RWPE1 (cell line): ENCODE data around the gene ENOX1.

ENCODE experiments used
- CTCF ChIA-PET: fragments of 350-600 bp; sonication (Branson Sonifier 250); formaldehyde crosslinking; extraction: SDS; loops from one replicate; lab custom pipeline; 2021; lab: Yijun Ruan, JAX
- POLR2A ChIA-PET: fragments of 400-600 bp; formaldehyde crosslinking; extraction: SDS; loops from one replicate; lab custom pipeline; 2020; ENCODE audit warnings: antibody characterized with exemption; ENCODE audit not compliant: low non-redundant PET; lab: Yijun Ruan, JAX
- DNase-seq: peaks from one replicate; pipeline ENCODE4 v3.0.0; 2012; ENCODE audit warnings: low spot score
- H3K27ac ChIP-seq: fragments of 450-650 bp; 2 replicates; pipeline ENCODE4 v1.5.1; 2017
- TF ChIP-seq, protein P1 (sequence below): fragments of 450-650 bp; conservative IDR thresholded peaks from 2 replicates; pipeline ENCODE4 v1.5.1; 2017; ENCODE audit warnings: low read depth, mild to moderate bottlenecking

ENOX1 gene

DNA sequence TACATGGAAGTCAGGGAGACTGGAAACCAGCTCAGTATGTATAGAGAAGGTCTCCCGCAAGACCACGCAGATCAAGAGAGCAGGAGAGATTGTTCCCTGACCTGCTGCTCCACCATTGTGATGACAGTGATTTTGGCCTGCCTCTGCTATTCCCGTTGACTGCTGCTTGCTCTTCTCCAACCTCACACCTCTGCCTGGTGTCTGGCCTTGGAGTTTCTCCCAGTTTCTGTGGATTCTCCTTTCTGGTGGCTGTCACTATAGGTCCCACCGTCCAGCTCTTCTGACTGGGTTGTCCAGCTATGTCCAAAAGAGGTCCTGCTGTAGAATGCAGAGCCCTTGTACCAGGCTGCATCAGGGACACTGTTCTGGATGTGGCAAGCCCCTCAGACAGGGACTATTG lies 591.7 kb downstream of the ENOX1 start:
- H3K27ac ChIP-seq, result no peak overlapping the region
- TF ChIP-seq, protein P1, sequence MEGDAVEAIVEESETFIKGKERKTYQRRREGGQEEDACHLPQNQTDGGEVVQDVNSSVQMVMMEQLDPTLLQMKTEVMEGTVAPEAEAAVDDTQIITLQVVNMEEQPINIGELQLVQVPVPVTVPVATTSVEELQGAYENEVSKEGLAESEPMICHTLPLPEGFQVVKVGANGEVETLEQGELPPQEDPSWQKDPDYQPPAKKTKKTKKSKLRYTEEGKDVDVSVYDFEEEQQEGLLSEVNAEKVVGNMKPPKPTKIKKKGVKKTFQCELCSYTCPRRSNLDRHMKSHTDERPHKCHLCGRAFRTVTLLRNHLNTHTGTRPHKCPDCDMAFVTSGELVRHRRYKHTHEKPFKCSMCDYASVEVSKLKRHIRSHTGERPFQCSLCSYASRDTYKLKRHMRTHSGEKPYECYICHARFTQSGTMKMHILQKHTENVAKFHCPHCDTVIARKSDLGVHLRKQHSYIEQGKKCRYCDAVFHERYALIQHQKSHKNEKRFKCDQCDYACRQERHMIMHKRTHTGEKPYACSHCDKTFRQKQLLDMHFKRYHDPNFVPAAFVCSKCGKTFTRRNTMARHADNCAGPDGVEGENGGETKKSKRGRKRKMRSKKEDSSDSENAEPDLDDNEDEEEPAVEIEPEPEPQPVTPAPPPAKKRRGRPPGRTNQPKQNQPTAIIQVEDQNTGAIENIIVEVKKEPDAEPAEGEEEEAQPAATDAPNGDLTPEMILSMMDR, result no peak
- ChIA-PET POLR2A (no interaction called here), CTCF (interaction anchor here (1.1 kb wide), 1 partner anchor 99 kb away, joined by 5 read pairs; no protein-coding TSS in a partner anchor)
- no peak for DNase-seq

DNA sequence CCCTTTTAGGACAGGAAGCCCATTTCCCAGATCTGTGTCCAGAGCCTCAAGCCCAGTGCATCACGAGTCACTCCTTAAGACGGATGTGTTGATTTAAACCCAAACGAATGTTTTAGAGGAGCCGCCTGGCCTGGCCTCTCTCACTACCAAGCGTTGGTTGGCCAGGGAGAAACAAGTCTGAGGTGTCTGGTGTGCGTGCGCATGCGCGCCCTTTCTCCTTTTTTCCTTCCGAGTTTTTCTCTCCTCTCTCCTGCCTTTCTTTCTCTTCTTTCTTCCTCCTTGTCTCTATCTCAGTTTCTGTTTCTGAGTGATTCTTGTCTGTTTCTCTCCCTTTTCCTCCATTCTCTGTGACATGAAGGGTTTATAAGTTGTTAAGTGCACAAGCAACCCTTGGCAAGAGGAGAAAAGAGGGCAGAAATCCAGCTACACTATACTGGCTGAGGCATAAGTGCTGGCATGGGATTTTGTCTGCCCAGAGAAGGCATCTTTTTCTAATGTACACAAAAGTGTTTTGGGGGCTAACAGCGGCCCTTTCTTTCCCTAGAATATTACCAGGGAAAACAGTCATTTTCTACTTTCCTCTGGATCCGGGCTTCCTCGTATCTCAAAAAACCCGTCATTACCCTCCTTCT lies 592.9 kb downstream of the ENOX1 start:
- no peak for DNase-seq
- TF ChIP-seq, protein P1, result no peak
- CTCF ChIA-PET, result interaction anchor here (1.1 kb wide), 1 partner anchor 98 kb away, joined by 5 read pairs; no protein-coding TSS in a partner anchor
- no peak overlapping the region for H3K27ac ChIP-seq
- POLR2A ChIA-PET, result no interaction called here

DNA sequence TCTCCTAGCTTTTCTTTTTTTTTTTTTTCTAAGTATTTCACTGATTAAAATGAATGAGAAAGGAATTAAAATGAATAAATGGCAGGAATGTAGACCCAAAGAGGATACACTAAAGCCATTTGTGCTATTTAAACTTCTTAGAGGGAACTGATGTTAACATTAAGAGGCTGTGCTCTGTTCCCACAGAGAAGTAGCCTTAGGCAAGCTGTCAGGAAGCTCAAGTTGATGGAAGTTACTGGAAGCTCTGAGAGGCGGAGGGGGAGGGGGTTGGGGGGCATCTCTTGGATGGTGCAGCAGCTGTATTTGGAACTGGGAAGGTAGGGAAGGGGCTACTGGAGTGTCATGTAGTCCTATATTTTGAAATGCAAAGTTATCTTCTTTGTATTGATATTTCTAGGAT lies 595.2 kb downstream of the ENOX1 start:
- H3K27ac ChIP-seq, result no peak overlapping the region
- ChIA-PET POLR2A (no interaction called here), CTCF (no interaction called here)
- TF ChIP-seq, protein P1, result no peak
- DNase-seq, result no peak

DNA sequence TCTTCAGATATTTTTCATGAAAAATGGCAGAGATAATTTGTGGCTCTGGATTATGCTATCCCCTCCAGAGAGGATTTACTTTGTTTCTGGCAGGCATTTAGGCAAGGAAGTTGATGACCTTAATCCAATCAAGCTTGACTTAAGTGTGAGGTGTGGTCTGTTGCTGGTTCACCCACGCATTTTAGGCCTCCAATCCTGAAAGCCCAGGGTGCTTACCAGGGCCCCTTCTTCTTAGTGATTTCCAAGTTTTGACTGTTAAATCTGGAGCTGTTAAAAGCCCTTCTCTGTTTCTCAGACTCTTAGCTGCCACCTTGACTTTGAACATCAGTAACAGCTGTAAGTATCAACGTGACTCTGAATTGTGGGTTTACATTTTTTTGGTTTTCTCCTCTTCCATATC lies 601.5 kb downstream of the ENOX1 start:
- POLR2A ChIA-PET, result no interaction called here
- TF ChIP-seq, protein P1, result no peak

DNA sequence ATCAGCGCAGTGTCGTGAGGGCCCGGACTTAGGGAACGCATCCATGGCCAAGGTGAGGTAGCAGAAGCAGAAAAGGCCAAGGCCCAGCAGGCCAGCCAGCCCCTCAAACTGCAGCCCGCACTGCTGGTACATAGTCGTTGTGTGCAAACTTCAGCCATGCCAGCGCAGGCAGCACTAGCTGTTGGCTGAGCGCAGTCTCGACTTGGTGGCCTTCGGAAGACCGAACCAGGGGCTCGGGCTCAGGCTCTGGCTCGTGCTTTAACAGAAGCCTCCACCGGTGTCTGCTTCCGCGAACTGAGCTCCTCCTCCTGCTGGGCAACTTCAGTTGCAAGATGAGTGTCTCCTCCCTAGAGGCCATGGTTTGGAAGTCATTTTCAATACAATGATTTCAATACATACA lies 605.9 kb downstream of the ENOX1 start:
- H3K27ac ChIP-seq, result no peak overlapping the region
- DNase-seq, result no peak
- ChIA-PET POLR2A (no interaction called here), CTCF (interaction anchor here (0.5 kb wide), 1 partner anchor 267 kb away, joined by 4 read pairs; no protein-coding TSS in a partner anchor)
- TF ChIP-seq, protein P1, result no peak

More for the DNA sequence above, 601.5 kb downstream of the ENOX1 start:
- no peak overlapping the region for H3K27ac ChIP-seq
- no peak for DNase-seq
- CTCF ChIA-PET, result no interaction called here

DNA sequence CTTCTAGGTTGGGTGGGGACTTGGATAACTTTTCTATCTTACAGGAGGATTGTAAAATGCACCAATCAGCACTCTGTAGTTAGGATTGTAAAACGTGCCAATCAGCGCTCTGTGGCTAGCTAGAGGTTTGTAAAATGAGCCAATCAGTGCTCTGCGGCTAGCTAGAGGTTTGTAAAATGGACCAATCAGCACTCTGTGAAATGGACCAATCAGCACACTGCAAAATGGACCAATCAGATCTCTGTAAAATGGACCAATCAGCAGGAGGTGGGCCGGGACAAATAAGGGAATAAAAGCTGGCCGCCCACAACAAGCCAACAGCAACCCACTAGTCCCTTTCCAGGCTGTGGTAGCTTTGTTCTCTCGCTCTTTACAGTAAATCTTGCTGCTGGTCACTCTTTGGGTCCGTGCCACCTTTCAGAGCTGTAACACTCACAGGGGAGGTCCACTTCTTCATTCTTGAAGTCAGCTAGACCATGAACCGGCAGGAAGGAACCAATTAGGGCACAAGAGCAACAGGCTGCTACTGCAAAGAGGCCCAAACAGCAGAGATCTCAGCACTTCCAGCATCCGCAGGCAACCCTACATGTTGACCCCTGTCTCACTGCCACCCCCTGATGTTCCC lies 606.6 kb downstream of the ENOX1 start:
- ChIA-PET POLR2A (no interaction called here), CTCF (interaction anchor here (0.5 kb wide), 1 partner anchor 266 kb away, joined by 4 read pairs; no protein-coding TSS in a partner anchor)
- TF ChIP-seq, protein P1, result no peak
- H3K27ac ChIP-seq, result no peak overlapping the region
- no peak for DNase-seq
